Measurements from ENCODE around the gene EFTUD2. TPM values are rescaled to one million over a fixed set of nuclear protein-coding genes. Genes with fewer than 3 reads are reported as not detected.

The EFTUD2 gene
- total RNA-seq, 1 donor from 2014 or later: 98.4 TPM

- Histone ChIP-seq H3K4me3 (ENCODE audit: low read depth, low read length) (no peak overlapping the region), H3K27me3 (ENCODE audit: control insufficient read depth, insufficient read depth, low read length) (no peaks in the 10 kb centered on the region), H3K36me3 (ENCODE audit: control insufficient read depth, insufficient read depth, low read length) (no peaks in the 10 kb centered on the region)
- TF ChIP-seq CTCF (IDR thresholded peaks at IDR 0.05; ENCODE audit: insufficient read depth, low read length, poor library complexity, severe bottlenecking): peak; percentile 19
- DNase-seq (ENCODE audit: low read depth): no peak
Measured at GRCh38 chr17:44901411-44901921, 2.2 kb upstream of the EFTUD2 start.

DNA sequence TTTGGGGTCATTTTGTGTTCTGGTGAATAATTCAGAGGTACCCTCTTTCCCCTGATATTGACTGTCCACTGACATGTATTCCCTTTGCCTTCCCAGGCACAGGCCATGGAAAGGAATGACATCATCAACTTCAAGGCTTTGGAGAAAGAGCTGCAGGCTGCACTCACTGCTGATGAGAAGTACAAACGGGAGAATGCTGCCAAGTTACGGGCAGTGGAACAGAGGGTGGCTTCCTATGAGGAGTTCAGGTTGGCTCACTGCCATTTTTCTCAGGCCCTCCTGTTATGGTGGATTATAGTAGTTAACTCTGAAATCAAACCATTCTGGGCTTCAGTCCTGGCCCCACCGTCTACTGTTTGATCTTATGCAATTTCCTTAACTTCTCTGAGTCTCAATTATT, 1.6 kb upstream of the EFTUD2 start:
- TF ChIP-seq CTCF (IDR thresholded peaks at IDR 0.05; ENCODE audit: insufficient read depth, low read length, poor library complexity, severe bottlenecking): no peak
- H3K4me3 ChIP-seq (ENCODE audit: low read depth, low read length): no peak overlapping the region
- H3K36me3 ChIP-seq (ENCODE audit: control insufficient read depth, insufficient read depth, low read length): no peaks in the 10 kb centered on the region
- no peaks in the 10 kb centered on the region for H3K27me3 ChIP-seq (ENCODE audit: control insufficient read depth, insufficient read depth, low read length)
- no peak for DNase-seq (ENCODE audit: low read depth)

- no peaks in the 10 kb centered on the region for H3K36me3 ChIP-seq (ENCODE audit: control insufficient read depth, insufficient read depth, low read length)
- H3K27me3 ChIP-seq (ENCODE audit: control insufficient read depth, insufficient read depth, low read length): no peaks in the 10 kb centered on the region
- DNase-seq (ENCODE audit: low read depth): no peak
- TF ChIP-seq CTCF (IDR thresholded peaks at IDR 0.05; ENCODE audit: insufficient read depth, low read length, poor library complexity, severe bottlenecking): no peak
- H3K4me3 ChIP-seq (ENCODE audit: low read depth, low read length): peak overlapping the region; percentile 98
Measured at GRCh38 chr17:44898768-44899073, 524 bp downstream of the EFTUD2 start.

- H3K27me3 ChIP-seq (ENCODE audit: control insufficient read depth, insufficient read depth, low read length): no peaks in the 10 kb centered on the region
- no peak for DNase-seq (ENCODE audit: low read depth)
- TF ChIP-seq CTCF (IDR thresholded peaks at IDR 0.05; ENCODE audit: insufficient read depth, low read length, poor library complexity, severe bottlenecking): no peak
- no peaks in the 10 kb centered on the region for H3K36me3 ChIP-seq (ENCODE audit: control insufficient read depth, insufficient read depth, low read length)
- no peak overlapping the region for H3K4me3 ChIP-seq (ENCODE audit: low read depth, low read length)
Measured at GRCh38 chr17:44894642-44895041, 4.6 kb downstream of the EFTUD2 start.

- Histone ChIP-seq H3K4me3 (ENCODE audit: low read depth, low read length) (no peak overlapping the region), H3K27me3 (ENCODE audit: control insufficient read depth, insufficient read depth, low read length) (no peaks in the 10 kb centered on the region), H3K36me3 (ENCODE audit: control insufficient read depth, insufficient read depth, low read length) (no peaks in the 10 kb centered on the region)
- TF ChIP-seq CTCF (IDR thresholded peaks at IDR 0.05; ENCODE audit: insufficient read depth, low read length, poor library complexity, severe bottlenecking): no peak
- DNase-seq (ENCODE audit: low read depth): no peak
Measured at GRCh38 chr17:44892250-44892649, 7.0 kb downstream of the EFTUD2 start.

- no peaks in the 10 kb centered on the region for H3K36me3 ChIP-seq (ENCODE audit: control insufficient read depth, insufficient read depth, low read length)
- no peak for TF ChIP-seq CTCF (IDR thresholded peaks at IDR 0.05; ENCODE audit: insufficient read depth, low read length, poor library complexity, severe bottlenecking)
- no peak for DNase-seq (ENCODE audit: low read depth)
- H3K4me3 ChIP-seq (ENCODE audit: low read depth, low read length): no peak overlapping the region
- no peaks in the 10 kb centered on the region for H3K27me3 ChIP-seq (ENCODE audit: control insufficient read depth, insufficient read depth, low read length)
Measured at GRCh38 chr17:44889003-44889402, 10.2 kb downstream of the EFTUD2 start.

All from kidney epithelial cell (primary cell).